ENCODE data around the gene DNAH2.

Gene DNAH2

DNA sequence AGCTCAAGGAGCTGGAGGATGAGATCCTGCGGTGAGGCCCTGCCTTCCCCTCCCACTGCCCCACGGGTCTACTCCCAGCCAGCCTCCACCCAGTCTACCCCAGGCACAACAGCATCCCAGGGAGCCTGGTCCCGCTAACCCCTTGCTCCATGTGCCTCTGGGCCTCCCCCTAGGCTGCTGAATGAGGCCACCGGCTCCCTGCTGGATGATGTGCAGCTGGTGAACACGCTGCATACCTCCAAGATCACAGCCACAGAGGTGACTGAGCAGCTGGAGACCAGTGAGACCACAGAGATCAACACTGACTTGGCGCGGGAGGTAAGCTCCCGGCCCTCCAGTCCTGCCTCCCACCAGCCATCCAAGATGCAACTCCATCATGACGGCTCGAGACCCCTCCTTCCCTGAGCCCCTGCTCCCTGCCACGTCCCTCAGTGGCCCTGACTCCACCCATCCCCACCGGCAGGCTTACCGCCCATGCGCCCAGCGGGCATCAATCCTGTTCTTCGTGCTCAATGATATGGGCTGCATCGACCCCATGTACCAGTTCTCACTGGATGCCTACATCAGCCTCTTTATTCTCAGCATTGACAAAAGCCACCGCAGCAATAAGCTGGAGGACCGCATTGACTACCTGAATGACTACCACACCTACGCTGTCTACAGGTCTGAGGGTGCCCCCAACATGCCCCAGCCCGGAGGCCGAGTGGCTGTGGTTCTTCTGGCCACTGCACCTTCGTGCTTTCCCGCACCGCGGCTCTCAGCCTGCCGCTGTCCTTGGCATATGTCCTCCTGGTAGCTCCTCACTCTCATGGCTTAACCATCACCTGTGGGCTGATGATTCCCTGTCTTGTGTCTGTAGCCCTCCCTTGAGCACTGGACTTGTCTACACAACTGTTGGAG is 101.5 kb downstream of the DNAH2 start:
- DNase-seq (ENCODE audit: low read depth in 2 of 2) = no peak

- DNase-seq (ENCODE audit: low read depth in 2 of 2) = no peak
Measured at GRCh38 chr17:7820231-7820630, 102.7 kb downstream of the DNAH2 start.

GRCh38 chr17:7822126-7822525 is 104.6 kb downstream of the DNAH2 start:
- no peak for DNase-seq (ENCODE audit: low read depth in 2 of 2)

DNA sequence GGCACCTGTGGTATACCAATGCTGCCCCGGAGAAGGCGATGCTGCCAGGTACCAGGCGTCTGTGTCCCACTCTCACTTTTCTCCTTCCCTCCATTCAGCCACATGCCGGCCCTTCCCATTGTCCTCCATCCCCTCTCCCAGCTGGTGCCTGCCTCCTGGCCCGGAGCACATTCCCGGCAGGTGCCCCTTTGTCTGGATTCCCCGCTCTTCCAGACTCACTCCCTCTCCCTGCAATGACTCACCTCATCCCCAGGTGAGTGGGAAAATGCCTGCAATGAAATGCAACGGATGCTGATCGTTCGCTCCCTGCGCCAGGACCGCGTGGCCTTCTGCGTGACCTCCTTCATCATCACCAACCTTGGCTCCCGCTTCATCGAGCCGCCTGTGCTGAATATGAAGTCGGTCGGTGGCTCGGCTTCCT is 106.0 kb downstream of the DNAH2 start:
- no peak for DNase-seq (ENCODE audit: low read depth in 2 of 2)

GRCh38 chr17:7824021-7824924 is 106.7 kb downstream of the DNAH2 start:
- no peak for DNase-seq (ENCODE audit: low read depth in 2 of 2)

DNA sequence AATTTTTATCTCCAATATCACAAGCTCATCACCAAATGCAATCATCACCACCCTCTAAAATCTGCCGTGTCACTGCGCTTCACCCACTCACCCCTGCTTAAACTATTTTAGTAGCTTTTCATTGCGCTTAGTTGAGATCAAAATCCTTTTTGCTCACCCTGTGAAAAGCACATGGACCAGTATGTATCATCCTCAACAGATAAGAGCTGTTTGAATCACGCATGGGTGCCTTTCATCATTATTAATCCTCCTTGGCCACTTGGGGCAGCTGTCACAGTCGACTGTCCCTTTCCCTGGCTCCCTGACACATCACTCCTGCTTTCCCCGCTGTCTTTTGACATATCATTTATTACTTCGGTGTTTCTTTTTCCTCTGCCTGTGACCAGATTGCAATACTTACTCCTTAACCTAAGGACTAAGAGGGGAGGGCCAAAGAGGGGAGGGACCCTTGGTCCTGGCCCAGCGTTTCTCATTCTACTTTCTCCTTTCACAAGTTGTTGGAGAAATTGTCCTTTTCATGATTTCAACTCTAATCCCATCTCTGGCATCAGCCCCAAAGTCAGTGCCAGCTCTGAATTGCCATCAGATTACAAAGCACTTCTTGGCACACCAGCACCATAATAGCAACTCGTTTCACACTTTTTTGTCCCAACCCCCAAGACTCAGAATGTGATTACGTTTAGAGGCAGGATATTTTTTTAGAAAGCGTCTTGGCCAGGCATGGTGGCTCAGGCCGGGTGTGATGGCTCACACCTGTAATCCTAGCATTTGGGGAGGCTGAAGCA is 107.9 kb downstream of the DNAH2 start:
- DNase-seq (ENCODE audit: low read depth in 2 of 2) = no peak

DNA sequence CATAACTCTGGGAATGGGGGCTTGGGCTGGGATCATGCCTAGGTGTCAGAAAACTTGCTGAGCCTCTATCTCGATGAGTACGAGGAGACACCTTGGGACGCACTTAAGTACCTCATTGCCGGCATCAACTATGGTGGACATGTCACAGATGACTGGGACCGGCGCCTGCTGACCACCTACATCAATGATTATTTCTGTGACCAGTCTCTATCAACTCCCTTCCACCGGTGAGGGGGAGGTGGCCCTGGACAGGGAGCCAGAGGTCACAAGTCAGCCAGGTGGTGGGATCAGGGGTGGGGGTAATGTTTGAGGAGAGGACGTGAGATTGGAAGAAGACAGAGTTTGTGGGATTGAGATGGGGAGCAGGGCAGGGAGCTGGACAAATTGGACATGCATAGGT is 113.1 kb downstream of the DNAH2 start:
- DNase-seq (ENCODE audit: low read depth in 2 of 2) = no peak

DNA sequence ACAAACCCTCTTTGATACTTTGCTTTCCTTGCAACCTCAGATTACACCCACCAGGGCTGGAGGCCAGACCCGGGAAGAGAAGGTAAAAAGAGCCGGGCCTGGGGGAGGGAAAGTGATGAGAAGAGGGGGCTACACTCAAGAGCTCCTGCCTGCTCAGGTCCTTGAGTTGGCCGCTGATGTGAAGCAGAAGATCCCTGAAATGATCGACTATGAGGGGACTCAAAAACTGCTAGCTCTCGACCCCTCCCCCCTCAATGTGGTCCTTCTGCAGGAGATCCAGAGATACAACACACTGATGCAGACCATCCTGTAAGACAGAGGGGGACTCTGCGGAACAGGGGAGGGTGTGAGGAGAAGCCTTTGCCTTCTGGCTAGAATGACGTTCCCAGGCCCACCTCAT is 113.7 kb downstream of the DNAH2 start:
- no peak for DNase-seq (ENCODE audit: low read depth in 2 of 2)

DNA sequence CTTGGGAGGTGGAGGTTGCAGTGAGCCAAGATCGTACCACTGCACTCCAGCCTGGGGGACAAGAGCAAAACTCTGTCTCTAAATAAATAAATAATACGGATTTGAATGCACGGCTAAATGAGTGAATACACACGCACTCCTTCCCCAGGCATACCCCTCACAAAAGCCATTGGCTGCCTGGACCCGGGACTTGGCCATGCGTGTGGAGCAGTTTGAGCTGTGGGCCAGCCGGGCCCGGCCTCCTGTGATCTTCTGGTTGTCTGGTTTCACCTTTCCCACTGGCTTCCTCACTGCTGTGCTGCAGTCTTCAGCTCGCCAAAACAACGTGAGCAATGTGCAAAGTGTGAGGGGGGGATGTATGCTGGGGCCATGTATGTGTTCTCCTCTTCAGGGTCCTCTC is 114.9 kb downstream of the DNAH2 start:
- no peak for DNase-seq (ENCODE audit: low read depth in 2 of 2)

DNA sequence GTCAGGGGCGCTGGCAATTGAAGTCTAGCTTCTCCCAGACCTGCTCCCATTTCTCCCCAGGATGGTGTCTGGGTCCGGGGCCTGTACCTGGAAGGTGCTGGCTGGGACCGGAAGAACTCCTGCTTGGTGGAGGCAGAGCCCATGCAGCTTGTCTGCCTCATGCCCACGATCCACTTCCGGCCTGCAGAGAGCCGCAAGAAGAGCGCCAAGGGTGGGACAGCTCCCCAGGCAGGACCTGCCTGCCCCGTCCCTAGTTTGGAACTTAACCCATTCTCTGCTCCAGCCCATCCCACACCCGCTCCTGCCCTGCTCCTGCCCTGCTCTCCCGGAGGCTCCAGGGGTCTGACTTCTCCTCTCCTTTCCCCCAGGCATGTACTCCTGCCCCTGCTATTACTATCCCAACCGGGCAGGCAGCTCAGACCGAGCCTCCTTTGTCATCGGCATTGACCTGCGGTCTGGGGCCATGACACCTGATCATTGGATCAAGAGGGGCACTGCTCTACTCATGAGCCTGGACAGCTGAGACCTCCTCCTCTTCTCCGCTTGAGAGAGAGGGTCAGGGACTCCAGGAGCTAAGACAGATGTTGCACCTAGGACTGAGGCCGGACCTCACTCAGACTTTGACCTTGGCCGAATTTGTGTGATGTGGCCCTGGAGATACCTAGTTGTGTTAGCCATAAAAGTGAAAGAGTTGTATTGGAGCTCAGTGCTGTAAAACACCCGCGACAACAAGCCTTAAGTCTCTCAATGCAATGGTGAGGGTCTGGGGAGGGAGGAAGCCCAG is 115.7 kb downstream of the DNAH2 start:
- no peak for DNase-seq (ENCODE audit: low read depth in 2 of 2)

- peak; percentile 80 to 81 for DNase-seq (ENCODE audit: low read depth in 2 of 2)
Measured at GRCh38 chr17:7833795-7834541, 116.4 kb downstream of the DNAH2 start, which contains the start of gene KDM6B. TSS of gene KDM6B (plus strand) at chr17:7834217. CDS start at chr17:7845555, 11,338 bp downstream.

- peak in 1 of 2 donors; percentile 34 for DNase-seq (ENCODE audit: low read depth in 2 of 2)
Measured at GRCh38 chr17:7834542-7834956, 117.0 kb downstream of the DNAH2 start.

DNA sequence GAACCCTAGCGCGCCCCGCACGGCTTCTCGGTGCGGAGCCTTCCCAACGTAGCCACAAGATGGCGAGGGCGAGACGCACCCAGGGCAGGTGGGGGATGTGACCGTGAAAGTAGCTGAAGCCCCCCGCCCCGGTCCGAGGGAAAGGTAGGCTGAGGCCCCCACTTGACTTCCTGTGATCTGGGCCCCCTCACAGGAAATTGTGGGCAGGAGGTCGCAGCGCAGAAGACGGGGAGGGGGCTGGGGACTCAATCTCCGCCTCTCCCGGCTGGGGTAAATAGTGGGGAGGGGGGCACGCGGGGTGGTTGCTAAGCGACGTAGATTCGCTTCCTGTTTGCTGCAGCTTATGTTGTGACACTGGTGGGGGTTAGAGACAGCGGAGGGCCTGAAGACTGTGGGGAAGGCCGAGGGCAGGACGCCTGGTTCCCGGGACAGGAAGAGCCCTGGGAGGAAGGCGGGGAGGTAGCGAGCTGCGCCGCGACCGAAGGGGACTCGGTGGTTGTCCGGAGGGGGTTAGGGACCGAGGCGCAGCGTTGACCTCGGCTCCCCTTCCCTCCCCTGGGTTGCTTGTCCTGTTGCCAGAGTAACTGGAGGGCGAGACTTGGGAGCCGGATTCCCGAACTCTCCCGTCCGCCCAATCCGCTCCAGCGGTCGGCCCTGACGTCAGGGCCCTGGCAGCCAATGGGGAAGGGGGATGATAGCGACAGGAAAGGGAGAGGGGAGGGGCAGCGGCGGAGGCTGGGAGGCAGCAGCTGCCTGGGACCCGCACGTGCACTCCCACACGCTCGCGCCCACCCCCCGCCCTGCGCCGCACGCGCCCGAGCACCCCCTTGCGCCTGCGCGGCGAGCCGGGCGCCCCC is 117.6 kb downstream of the DNAH2 start:
- DNase-seq (ENCODE audit: low read depth in 2 of 2) = peak; percentile 88 to 89

GRCh38 chr17:7835814-7836595 is 118.5 kb downstream of the DNAH2 start:
- DNase-seq (ENCODE audit: low read depth in 2 of 2) = peak in 1 of 2 donors; percentile 30

GRCh38 chr17:7836596-7837407 is 119.3 kb downstream of the DNAH2 start:
- DNase-seq (ENCODE audit: low read depth in 2 of 2) = peak in 1 of 2 donors; percentile 61

GRCh38 chr17:7837408-7838088 is 120.0 kb downstream of the DNAH2 start:
- DNase-seq (ENCODE audit: low read depth in 2 of 2) = no peak
